RPMI7951 (cell line): ENCODE results near the gene CCDC78. TPM values are rescaled to one million over a fixed set of nuclear protein-coding genes. Genes with fewer than 3 reads are reported as not detected.

Source experiments
- DNase-seq: peaks from one replicate; pipeline ENCODE4 v3.0.0-alpha.2; 2012; ENCODE audit warnings: low read depth
- total RNA-seq: library from RNA; depleted of rRNA; stranded (reverse); fragments of >200 nt; shearing (Covaris generic); gene quantifications from 2 replicates; pipeline ENCODE4 v1.2.3, GENCODE V29; 2014

The CCDC78 gene
- total RNA-seq, 1 experiment from 2014 or later = 0.12 TPM

- no peak for DNase-seq
These were observed 14.2 kb upstream of the CCDC78 start for GRCh38 chr16:740459-740763.

GRCh38 chr16:739560-740458 lies 13.6 kb upstream of the CCDC78 start:
- DNase-seq = no peak

- DNase-seq = no peak
These were observed 10.8 kb upstream of the CCDC78 start for GRCh38 chr16:736936-737481.

- no peak for DNase-seq
These were observed 9.8 kb upstream of the CCDC78 start for GRCh38 chr16:735982-736453.

GRCh38 chr16:734981-735881 lies 9.0 kb upstream of the CCDC78 start:
- DNase-seq = no peak

GRCh38 chr16:734208-734980 lies 8.2 kb upstream of the CCDC78 start:
- DNase-seq = no peak

GRCh38 chr16:733382-734207 lies 7.4 kb upstream of the CCDC78 start:
- DNase-seq = no peak

GRCh38 chr16:732936-733335 lies 6.7 kb upstream of the CCDC78 start:
- no peak for DNase-seq

- DNase-seq = no peak
These were observed 6.1 kb upstream of the CCDC78 start for GRCh38 chr16:732332-732731.

- DNase-seq = no peak
These were observed 4.6 kb upstream of the CCDC78 start for GRCh38 chr16:730666-731509.

- no peak for DNase-seq
These were observed 3.8 kb upstream of the CCDC78 start for GRCh38 chr16:729768-730665.

- no peak for DNase-seq
These were observed 2.9 kb upstream of the CCDC78 start for GRCh38 chr16:728890-729744.

- peak; percentile 79 for DNase-seq
These were observed 2.1 kb upstream of the CCDC78 start for GRCh38 chr16:728131-728889.

- no peak for DNase-seq
These were observed 1.2 kb upstream of the CCDC78 start for GRCh38 chr16:727291-727977.

- no peak for DNase-seq
These were observed 130 bp downstream of the CCDC78 start for GRCh38 chr16:726188-726437.

GRCh38 chr16:725463-726187 lies 618 bp downstream of the CCDC78 start:
- no peak for DNase-seq
